Esophagus (tissue), 2 donors: ENCODE data around the gene OR2T2. TPM values are rescaled to one million over a fixed set of nuclear protein-coding genes. Genes with fewer than 3 reads are reported as not detected.
"Not testable (repeated sequence)": the region's sequence is repeated elsewhere in the genome, so short reads cannot be mapped to it uniquely, and the experiment has no call there.

Experiments
- H3K27ac ChIP-seq, 2 donors: one replicate each; pipeline ENCODE4 v1.5.1; 2013; ENCODE audit warnings: low read depth in 2 of 2, mild to moderate bottlenecking in 2 of 2, inconsistent platforms in 1 of 2, low read length in 1 of 2, moderate library complexity in 1 of 2
- H3K27me3 ChIP-seq, 2 donors: one replicate each; pipeline ENCODE4 v1.6.1; 2013; ENCODE audit warnings: low read length in 2 of 2, control low read depth in 1 of 2, mild to moderate bottlenecking in 1 of 2; ENCODE audit not compliant: insufficient read depth in 2 of 2, control insufficient read depth in 1 of 2
- H3K36me3 ChIP-seq, 2 donors: one replicate each; pipeline ENCODE4 v1.6.1; 2013; ENCODE audit warnings: low read length in 1 of 2; ENCODE audit not compliant: control insufficient read depth in 2 of 2, insufficient read depth in 2 of 2
- H3K4me1 ChIP-seq, 2 donors: one replicate each; pipeline ENCODE4 v1.6.1; 2013; ENCODE audit warnings: low read length in 1 of 2; ENCODE audit not compliant: control insufficient read depth in 2 of 2, insufficient read depth in 2 of 2
- H3K4me3 ChIP-seq, 2 donors: one replicate each; pipeline ENCODE4 v1.5.1; 2013; ENCODE audit warnings: low read length in 2 of 2, mild to moderate bottlenecking in 2 of 2, low read depth in 1 of 2, moderate library complexity in 1 of 2
- H3K9me3 ChIP-seq, 2 donors: one replicate each; pipeline ENCODE4 v1.6.1; 2013; ENCODE audit warnings: mild to moderate bottlenecking in 2 of 2, low read depth in 1 of 2, low read length in 1 of 2, moderate library complexity in 1 of 2; ENCODE audit not compliant: control insufficient read depth in 2 of 2, insufficient read depth in 1 of 2
- WGBS, 2 donors: extraction: QIAGEN DNeasy Blood & Tissue Kit; methylation state at CpG; one replicate each; pipeline ENCODE4 v1.1.7; 2013; 5-methylcytosine and 5-hydroxymethylcytosine counted together
- polyA plus RNA-seq, 2 donors: library from polyadenylated mRNA; stranded (reverse); fragments of 200-250 nt; gene quantifications; one replicate each; pipeline ENCODE4 v1.2.3, GENCODE V29; 2013
- donor health status: healthy with polysubstance abuse.
- donor health status: Bipolar disorder and iron deficiency.

Gene OR2T2
- polyA plus RNA-seq, 2 donors: not detected

- H3K36me3 ChIP-seq, H3K27ac ChIP-seq, H3K9me3 ChIP-seq, H3K4me1 ChIP-seq, H3K27me3 ChIP-seq, H3K4me3 ChIP-seq: not testable (repeated sequence)
- WGBS, 2 donors: 64 to 67% methylated on average over 13 of the region's 13 CpGs
Measured at GRCh38 chr1:248481686-248482579, 36.5 kb downstream of the OR2T2 start.

GRCh38 chr1:248488289-248488688, 42.9 kb downstream of the OR2T2 start, which contains the start of gene OR2T5:
TSS of gene OR2T5 (plus strand) at chr1:248488589. CDS start at chr1:248488589, 0 bp downstream.
- not testable (repeated sequence) for H3K36me3 ChIP-seq, H3K27ac ChIP-seq, H3K9me3 ChIP-seq, H3K4me3 ChIP-seq, H3K27me3 ChIP-seq, H3K4me1 ChIP-seq
- 72 to 74% methylated on average over 5 of the region's 6 CpGs for WGBS, 2 donors

DNA sequence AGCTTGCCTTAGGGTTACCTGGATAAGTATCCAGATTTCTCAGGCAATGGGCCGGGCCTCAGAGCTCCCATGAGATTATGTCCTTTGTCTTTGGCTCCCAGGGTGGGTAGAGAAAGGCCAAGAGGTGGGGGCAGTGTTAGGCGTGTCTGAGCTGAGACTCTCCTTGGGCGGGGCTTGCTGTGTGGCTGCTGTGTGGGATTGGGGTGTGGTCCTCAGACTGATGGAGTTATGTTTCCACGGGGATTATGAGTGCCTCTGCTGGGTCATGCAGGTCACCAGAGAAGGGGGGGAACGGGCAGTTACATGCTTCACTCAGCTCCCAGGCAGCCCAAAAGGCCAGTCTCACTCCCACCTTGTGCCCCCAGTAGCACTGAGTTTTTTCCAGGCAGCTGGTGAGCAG, 51.2 kb downstream of the OR2T2 start:
- not testable (repeated sequence) for H3K36me3 ChIP-seq, H3K4me1 ChIP-seq, H3K4me3 ChIP-seq, H3K9me3 ChIP-seq, H3K27me3 ChIP-seq, H3K27ac ChIP-seq
- no CpG with 5 or more reads among the region's 5 CpGs for WGBS, 2 donors

DNA sequence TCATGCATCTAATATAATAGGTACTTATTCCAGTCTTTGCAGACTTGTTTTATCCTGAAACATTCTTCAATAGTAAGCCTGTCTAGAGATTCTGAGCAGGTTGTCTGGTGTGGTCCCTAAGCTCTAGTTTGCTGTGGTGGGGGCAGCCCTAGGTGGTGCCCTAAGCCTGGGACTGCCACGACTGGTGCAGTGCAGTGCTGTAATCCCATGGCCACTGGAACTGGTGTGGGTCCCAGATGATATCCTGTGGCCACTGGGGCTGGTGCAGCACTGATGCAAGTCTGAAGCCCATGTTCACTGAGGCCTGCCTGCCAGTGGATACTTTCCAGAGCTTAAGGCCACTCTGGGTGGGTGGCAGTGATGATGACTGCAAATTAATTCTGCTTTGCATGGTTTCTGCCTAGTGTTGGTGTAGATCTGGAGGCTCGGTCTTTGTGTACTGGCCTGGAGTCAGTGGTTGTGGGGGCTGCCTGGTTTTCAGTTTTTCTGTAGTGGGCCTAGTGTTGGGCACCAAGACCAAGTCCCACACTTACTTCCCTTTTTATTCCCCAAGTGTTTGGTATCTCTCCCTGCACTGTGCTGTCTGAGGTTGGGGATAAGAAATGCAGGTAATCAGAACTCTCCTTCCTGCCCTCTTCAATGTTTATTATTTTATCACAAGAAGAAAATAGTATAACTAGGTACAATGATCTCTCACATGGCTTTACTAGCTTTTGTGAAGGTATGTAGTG, 55.0 kb downstream of the OR2T2 start:
- H3K9me3 ChIP-seq, H3K27me3 ChIP-seq, H3K4me1 ChIP-seq, H3K4me3 ChIP-seq, H3K27ac ChIP-seq, H3K36me3 ChIP-seq: not testable (repeated sequence)
- WGBS, 2 donors: 71 to 77% methylated on average over 1 of the region's 2 CpGs

Other genes starting within 250 kb of the OR2T2 start
- not detected for gene OR2M3, start 248.4 kb upstream of the OR2T2 start, polyA plus RNA-seq
- not detected for gene OR2M4, start 214.2 kb upstream of the OR2T2 start, polyA plus RNA-seq
- gene OR2T33, start 167.7 kb upstream of the OR2T2 start, polyA plus RNA-seq: not detected
- gene OR2T12, start 142.2 kb upstream of the OR2T2 start, polyA plus RNA-seq: not detected
- gene OR2M7, start 121.1 kb upstream of the OR2T2 start, polyA plus RNA-seq: not detected
- gene OR14C36, start 96.9 kb upstream of the OR2T2 start, polyA plus RNA-seq: not detected
- not detected for gene OR2T4, start 84.0 kb upstream of the OR2T2 start, polyA plus RNA-seq
- not detected for gene OR2T6, start 69.9 kb upstream of the OR2T2 start, polyA plus RNA-seq
- gene OR2T1, start 42.6 kb upstream of the OR2T2 start, polyA plus RNA-seq: not detected
- not detected for gene OR2T3, start 27.7 kb downstream of the OR2T2 start, polyA plus RNA-seq
- gene OR2T5, start 43.0 kb downstream of the OR2T2 start, polyA plus RNA-seq: not detected
- not detected for gene OR2G6, start 62.4 kb downstream of the OR2T2 start, polyA plus RNA-seq
- gene OR2T29, start 117.1 kb downstream of the OR2T2 start, polyA plus RNA-seq: not detected
- not detected for gene OR2T34, start 129.1 kb downstream of the OR2T2 start, polyA plus RNA-seq
- gene OR2T10, start 152.1 kb downstream of the OR2T2 start, polyA plus RNA-seq: not detected
- not detected for gene OR2T11, start 189.5 kb downstream of the OR2T2 start, polyA plus RNA-seq
- not detected for gene OR2T35, start 199.6 kb downstream of the OR2T2 start, polyA plus RNA-seq
- not detected for gene OR2T27, start 209.9 kb downstream of the OR2T2 start, polyA plus RNA-seq